ENCODE results near the gene ZNF316.
"Not testable (repeated sequence)": the region's sequence is repeated elsewhere in the genome, so short reads cannot be mapped to it uniquely, and the experiment has no call there.

Gene ZNF316

DNA sequence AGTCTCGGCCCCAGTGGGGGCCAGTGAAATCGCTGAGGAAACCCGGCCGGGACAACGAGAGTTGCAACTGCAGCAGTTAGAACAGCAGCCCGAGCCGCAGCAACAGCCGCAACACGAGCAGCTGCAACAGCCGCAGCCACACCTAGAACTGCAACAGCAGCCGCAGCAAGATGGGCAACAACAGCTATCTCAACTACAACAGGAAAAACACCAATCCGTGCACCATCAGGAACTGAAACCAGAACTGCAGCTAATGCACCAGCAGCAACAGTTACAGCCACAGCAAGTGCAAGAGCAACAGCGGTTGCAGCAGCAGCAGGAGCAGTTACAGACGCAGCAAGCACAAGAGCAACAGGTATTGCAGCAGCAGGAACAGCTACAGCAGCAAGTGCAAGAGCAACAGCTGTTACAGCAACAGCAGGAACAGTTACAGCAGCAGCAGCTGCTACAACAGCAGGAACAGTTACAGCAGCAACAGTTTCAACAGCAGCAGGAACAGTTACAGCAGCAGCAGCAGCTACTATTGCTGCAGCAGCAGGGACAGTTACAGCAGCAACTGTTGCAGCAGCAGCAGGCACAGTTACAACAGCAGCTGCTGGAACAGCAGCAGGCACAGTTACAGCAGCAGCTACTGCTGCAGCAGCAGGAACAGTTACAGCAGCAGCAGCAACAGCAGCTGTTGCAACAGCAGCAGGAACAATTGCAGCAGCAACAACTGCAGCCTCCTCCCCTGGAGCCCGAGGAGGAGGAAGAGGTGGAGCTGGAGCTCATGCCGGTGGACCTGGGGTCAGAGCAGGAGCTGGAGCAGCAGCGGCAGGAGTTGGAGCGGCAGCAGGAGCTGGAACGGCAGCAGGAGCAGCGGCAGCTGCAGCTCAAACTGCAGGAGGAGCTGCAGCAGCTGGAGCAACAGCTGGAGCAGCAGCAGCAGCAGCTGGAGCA, 15.7 kb upstream of the ZNF316 start:
- no peak for DNase-seq (ENCODE audit: low spot score)

DNA sequence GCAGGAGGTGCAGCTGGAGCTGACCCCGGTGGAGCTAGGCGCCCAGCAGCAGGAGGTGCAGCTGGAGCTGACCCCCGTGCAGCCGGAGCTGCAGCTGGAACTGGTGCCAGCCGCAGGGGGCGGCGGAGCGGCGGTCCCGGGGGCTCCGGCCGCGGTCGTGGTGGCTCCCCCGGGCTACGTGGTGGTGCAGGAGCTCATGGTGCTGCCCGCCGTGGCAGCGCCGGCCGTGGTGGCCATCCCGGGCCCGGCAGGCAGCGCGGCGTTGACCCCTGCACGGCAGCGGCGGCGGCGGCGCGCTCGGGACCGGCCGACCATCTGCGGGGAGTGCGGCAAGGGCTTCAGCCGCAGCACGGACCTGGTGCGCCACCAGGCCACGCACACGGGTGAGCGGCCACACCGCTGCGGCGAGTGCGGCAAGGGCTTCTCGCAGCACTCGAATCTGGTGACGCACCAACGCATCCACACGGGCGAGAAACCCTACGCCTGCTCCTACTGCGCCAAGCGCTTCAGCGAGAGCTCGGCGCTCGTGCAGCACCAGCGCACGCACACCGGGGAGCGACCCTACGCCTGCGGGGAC, 14.9 kb upstream of the ZNF316 start:
- no peak for DNase-seq (ENCODE audit: low spot score)

DNA sequence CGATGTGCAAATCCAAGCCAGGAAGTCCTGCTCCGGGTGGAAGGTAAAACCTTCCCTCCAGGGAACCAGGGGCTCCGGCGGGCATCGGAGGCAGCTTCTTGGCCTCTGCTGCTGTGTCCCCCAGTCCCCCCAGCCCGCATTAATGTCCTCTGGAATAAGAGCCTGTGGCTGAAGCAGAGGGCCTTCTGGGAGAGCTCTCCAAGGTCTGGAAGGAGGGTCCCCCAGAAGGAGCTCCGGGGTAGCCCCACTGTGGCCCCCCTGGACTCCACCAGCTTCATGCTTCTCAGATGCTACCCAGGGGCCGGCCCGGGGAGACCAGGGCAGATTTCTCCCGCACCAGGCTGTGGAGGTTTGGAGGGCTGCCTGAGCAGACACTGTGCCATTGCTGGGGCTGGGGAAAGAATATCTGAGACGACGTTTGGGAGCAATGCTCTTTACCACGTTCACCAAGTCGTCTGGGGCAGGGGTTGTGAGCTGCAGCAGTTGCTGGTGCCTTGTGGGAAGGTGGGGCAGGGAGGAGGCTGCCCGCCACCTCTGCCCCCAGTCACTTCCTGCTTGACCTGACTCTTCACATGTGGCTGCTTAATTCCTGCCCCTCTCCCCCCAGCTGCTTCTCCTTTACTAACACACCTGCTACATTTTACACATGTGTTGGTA, 13.4 kb upstream of the ZNF316 start:
- no peak for DNase-seq (ENCODE audit: low spot score)

GRCh38 chr7:6624246-6624611, 12.9 kb upstream of the ZNF316 start:
- no peak for DNase-seq (ENCODE audit: low spot score)

DNA sequence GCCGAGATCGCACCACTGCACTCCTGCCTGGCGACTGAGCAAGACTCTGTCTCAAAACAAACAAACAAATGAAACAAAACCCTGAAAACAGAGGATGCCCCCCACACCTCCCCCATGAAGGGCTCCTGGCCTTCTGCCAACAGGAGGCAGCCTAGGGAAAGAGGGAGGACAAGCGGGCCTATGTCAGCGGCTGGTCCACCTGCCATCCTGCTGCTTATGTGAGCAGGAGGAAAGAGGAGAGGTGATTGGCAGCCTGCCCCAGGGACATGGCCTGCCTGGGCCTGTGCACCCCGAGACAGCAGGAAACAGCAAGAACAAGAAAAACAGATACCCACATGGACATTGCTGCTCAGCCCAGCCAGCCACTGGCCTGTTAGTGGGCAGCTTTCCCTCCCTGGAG, 9.1 kb upstream of the ZNF316 start:
- no peak for DNase-seq (ENCODE audit: low spot score)

GRCh38 chr7:6630007-6630849, 6.9 kb upstream of the ZNF316 start:
- no peak for DNase-seq (ENCODE audit: low spot score)

GRCh38 chr7:6631605-6632004, 5.5 kb upstream of the ZNF316 start:
- no peak for DNase-seq (ENCODE audit: low spot score)

- no peak for DNase-seq (ENCODE audit: low spot score)
Observed at GRCh38 chr7:6634021-6634420, 3.1 kb upstream of the ZNF316 start.

DNA sequence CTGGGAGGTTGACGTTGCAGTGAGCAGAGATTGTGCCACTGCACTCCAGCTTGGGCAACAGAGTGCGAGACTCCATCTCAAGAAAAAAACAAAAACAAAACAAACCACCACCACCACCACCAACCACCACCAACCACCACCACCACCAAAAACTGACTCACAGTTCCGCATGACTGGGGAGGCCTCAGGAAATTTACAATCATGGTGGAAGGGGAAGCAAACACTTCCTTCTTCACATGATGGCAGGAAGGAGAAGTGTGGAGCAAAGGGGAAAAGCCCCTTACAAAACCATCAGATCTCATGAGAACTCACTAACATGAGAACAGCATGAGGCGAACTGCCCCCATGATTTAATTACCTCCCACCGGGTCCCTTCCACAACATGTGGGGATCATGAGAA, 2.1 kb upstream of the ZNF316 start:
- not testable (repeated sequence) for DNase-seq (ENCODE audit: low spot score)

DNA sequence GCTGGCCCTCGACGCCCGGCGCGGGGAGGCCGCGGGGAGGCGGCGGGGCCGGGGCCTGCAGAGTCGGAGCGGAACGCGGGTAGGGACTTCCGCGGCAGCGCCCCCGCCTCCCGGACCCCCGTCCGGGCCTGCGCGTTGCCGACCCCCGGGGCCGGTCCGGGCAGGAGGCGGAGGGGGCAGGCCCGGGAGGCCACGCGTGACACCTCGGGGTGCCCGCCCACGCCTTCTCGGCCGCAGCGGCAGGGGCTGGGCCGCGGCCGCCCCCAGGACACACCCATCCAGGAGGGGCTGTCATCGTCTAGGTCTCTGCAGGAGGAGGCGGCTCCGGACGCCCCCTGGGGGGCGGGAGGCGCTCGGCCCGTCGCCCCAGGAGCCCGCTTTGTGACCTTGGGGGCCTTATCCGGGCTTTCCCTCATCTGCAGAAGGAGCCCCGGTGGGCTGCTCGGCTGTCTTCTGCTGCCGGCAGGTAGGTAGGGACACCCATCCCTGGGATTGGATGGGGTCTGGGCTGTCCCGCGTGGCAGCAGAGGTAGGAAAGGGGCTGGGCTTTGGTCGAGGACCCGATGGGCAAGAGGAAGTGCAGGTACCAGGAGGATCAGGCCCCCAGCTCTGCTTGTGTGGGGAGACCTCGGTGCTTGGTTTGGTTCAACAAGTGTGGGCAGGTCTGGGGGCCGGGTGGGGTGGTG, 569 bp downstream of the ZNF316 start:
- peak; percentile 23 for DNase-seq (ENCODE audit: low spot score)

GRCh38 chr7:6639032-6639431, 1.9 kb downstream of the ZNF316 start:
- no peak for DNase-seq (ENCODE audit: low spot score)

GRCh38 chr7:6639627-6640026, 2.5 kb downstream of the ZNF316 start:
- DNase-seq (ENCODE audit: low spot score) = no peak

- peak; percentile 15 for DNase-seq (ENCODE audit: low spot score)
Observed at GRCh38 chr7:6640246-6640721, 3.2 kb downstream of the ZNF316 start.

GRCh38 chr7:6641305-6642035, 4.4 kb downstream of the ZNF316 start:
- no peak for DNase-seq (ENCODE audit: low spot score)

GRCh38 chr7:6642239-6642839, 5.2 kb downstream of the ZNF316 start:
- no peak for DNase-seq (ENCODE audit: low spot score)

- DNase-seq (ENCODE audit: low spot score) = no peak
Observed at GRCh38 chr7:6642861-6643640, 5.9 kb downstream of the ZNF316 start.

DNA sequence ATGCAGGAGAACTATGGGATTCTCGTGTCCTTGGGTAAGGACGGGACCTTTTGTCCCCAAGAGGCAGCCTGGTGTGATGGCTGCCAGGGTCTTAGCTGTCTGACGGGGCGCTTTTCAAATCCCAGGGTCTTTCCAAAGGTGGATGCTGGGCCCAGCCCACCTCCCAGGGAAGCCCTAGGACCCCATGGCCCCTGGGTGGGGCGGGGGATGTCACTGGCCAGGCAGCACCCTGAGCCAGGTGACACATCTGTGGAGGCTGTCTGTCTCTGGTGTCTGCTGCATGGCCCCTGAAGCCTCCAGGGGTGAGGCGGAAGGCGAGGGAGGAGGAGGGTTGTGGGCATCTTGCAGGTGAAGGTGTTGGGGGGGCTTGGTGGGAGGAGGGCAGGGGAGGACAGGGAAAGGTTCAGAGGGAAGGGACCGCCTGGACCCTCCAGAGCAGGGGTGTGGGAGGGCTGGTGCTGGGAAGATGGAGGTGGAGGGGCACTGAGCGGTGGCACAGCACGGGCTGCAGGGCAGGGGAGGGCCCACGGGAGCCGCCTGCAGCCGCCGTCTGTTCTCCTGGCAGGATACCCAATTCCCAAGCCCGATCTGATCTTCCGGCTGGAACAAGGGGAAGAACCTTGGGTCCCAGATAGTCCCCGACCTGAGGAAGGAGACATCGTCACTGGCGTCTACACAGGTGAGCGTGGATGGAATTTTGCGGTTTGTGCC, 7.0 kb downstream of the ZNF316 start:
- no peak for DNase-seq (ENCODE audit: low spot score)

- no peak for DNase-seq (ENCODE audit: low spot score)
Observed at GRCh38 chr7:6644728-6645127, 7.6 kb downstream of the ZNF316 start.

DNA sequence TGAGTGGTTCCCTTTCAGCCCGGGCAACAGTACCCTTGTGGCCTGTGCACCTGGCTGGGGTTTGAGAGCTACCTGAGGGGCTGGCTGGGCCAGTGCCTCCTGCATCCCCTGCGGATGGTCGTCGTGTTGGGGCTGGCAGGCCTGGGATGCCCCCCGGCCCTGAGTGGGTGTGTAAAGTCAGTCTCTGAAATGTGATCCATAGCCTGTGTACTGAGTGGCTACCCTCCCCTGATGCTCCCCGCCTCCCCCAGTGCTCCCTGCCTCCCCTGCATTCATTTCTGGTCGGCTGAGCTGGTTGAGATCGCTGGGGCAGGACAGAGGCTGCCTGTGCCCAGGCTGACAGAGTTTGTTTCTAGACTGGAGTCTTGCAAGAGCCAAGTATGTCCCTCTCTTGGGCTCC, 9.3 kb downstream of the ZNF316 start:
- DNase-seq (ENCODE audit: low spot score) = no peak
